IMR-90 (cell line): ENCODE data around the gene P3H1. TPM values are rescaled to one million over a fixed set of nuclear protein-coding genes. Genes with fewer than 3 reads are reported as not detected.

Experiments
- ATAC-seq: fragments of 200-7000 bp; cut with Tn5 transposase; 2 replicates; pipeline ENCODE4 v1.9.1; 2020; ENCODE audit warnings: low read depth, mild to moderate bottlenecking, moderate library complexity
- BruUV-seq: library from RNA; stranded (reverse); fragments of 400-500 nt; replicated peaks from 2 replicates; lab custom pipeline; 2021; lab: Mats Ljungman, UMichigan
- CTCF ChIA-PET: fragments of 300-600 bp; formaldehyde crosslinking; extraction: SDS; loops from one replicate; lab custom pipeline; 2021; ENCODE audit warnings: antibody characterized with exemption; lab: Yijun Ruan, JAX
- POLR2A ChIA-PET: fragments of 300-600 bp; sonication (Branson Sonifier 250); formaldehyde crosslinking; loops from one replicate; lab custom pipeline; 2022; ENCODE audit warnings: antibody characterized with exemption; ENCODE audit not compliant: unreplicated experiment; lab: Charles Lee
- DNase-seq: peaks from one replicate; pipeline ENCODE4 v3.0.0; 2013
- H2AFZ ChIP-seq: replicated peaks from 2 replicates; pipeline ENCODE3; 2013; ENCODE audit warnings: low read length, mild to moderate bottlenecking; ENCODE audit not compliant: poor library complexity
- H2AK5ac ChIP-seq: 2 replicates; pipeline ENCODE4 v1.6.1; 2013; ENCODE audit warnings: low read depth, low read length, inconsistent platforms
- H2AK9ac ChIP-seq: replicated peaks from 2 replicates; pipeline ENCODE3; 2013; ENCODE audit warnings: mild to moderate bottlenecking, low read depth, low read length, moderate library complexity; ENCODE audit not compliant: poor library complexity
- H2BK120ac ChIP-seq: 2 replicates; pipeline ENCODE4 v1.6.1; 2013; ENCODE audit warnings: low read depth, low read length, inconsistent platforms
- H2BK15ac ChIP-seq: 3 replicates; pipeline ENCODE4 v1.6.1; 2013; ENCODE audit warnings: low read depth, low read length, inconsistent platforms
- H2BK20ac ChIP-seq: 2 replicates; pipeline ENCODE4 v1.6.1; 2013; ENCODE audit warnings: low read depth, mild to moderate bottlenecking, inconsistent platforms, low read length, moderate library complexity
- H2BK5ac ChIP-seq: 2 replicates; pipeline ENCODE4 v1.6.1; 2013; ENCODE audit warnings: mild to moderate bottlenecking, low read depth, low read length, inconsistent platforms; ENCODE audit not compliant: poor library complexity, severe bottlenecking
- H3K14ac ChIP-seq: replicated peaks from 2 replicates; pipeline ENCODE4 v1.6.1; 2013; ENCODE audit warnings: low read depth, low read length, inconsistent platforms
- H3K18ac ChIP-seq: 2 replicates; pipeline ENCODE4 v1.6.1; 2013; ENCODE audit warnings: low read depth, low read length, control low read depth
- H3K23ac ChIP-seq: 2 replicates; pipeline ENCODE4 v1.6.1; 2013; ENCODE audit warnings: low read depth, low read length, inconsistent platforms
- H3K27ac ChIP-seq: 2 replicates; pipeline ENCODE4 v1.5.1; 2013; ENCODE audit warnings: mild to moderate bottlenecking, control low read depth, low read length; ENCODE audit not compliant: insufficient read depth
- H3K27me3 ChIP-seq: 2 replicates; pipeline ENCODE4 v1.6.1; 2013; ENCODE audit warnings: low read length; ENCODE audit not compliant: control insufficient read depth, insufficient read depth
- H3K36me3 ChIP-seq: 2 replicates; pipeline ENCODE4 v1.6.1; 2013; ENCODE audit warnings: low read length, mixed read lengths; ENCODE audit not compliant: control insufficient read depth, insufficient read depth
- H3K4ac ChIP-seq: 2 replicates; pipeline ENCODE4 v1.6.1; 2013; ENCODE audit warnings: low read depth, low read length, inconsistent platforms
- H3K4me1 ChIP-seq: 2 replicates; pipeline ENCODE4 v1.6.1; 2013; ENCODE audit warnings: low read length, mixed read lengths; ENCODE audit not compliant: control insufficient read depth, insufficient read depth
- H3K4me2 ChIP-seq: 2 replicates; pipeline ENCODE4 v1.6.1; 2013; ENCODE audit warnings: low read depth, mild to moderate bottlenecking, control low read depth, low read length, moderate library complexity
- H3K4me3 ChIP-seq: 2 replicates; pipeline ENCODE4 v1.5.1; 2013; ENCODE audit warnings: low read depth, mild to moderate bottlenecking, control low read depth, low read length, moderate library complexity; ENCODE audit not compliant: insufficient read depth
- H3K56ac ChIP-seq: 2 replicates; pipeline ENCODE4 v1.6.1; 2013; ENCODE audit warnings: low read length, inconsistent platforms; ENCODE audit not compliant: insufficient read depth; ENCODE audit errors: extremely low read depth
- H3K79me1 ChIP-seq, 2 experiments: 2 replicates each; pipeline ENCODE4 v1.6.1; 2013; ENCODE audit warnings: low read length in 2 of 2, inconsistent platforms in 1 of 2, low read depth in 1 of 2
- H3K9ac ChIP-seq: 2 replicates; pipeline ENCODE4 v1.6.1; 2013; ENCODE audit warnings: low read depth, low read length, control low read depth
- H3K9me1 ChIP-seq: 2 replicates; pipeline ENCODE4 v1.6.1; 2013; ENCODE audit warnings: low read length, inconsistent platforms; ENCODE audit not compliant: insufficient read depth
- H3K9me3 ChIP-seq: 2 replicates; pipeline ENCODE4 v1.6.1; 2013; ENCODE audit warnings: low read length; ENCODE audit not compliant: control insufficient read depth, insufficient read depth
- H4K20me1 ChIP-seq: 2 replicates; pipeline ENCODE4 v1.6.1; 2013; ENCODE audit warnings: low read length, inconsistent platforms; ENCODE audit not compliant: insufficient read depth
- H4K5ac ChIP-seq: 2 replicates; pipeline ENCODE4 v1.6.1; 2013; ENCODE audit warnings: mild to moderate bottlenecking, low read depth, low read length, control low read depth
- H4K8ac ChIP-seq, 2 experiments: 2 replicates each; pipeline ENCODE4 v1.6.1; 2013; ENCODE audit warnings: low read depth in 2 of 2, low read length in 2 of 2, control low read depth in 1 of 2, inconsistent platforms in 1 of 2
- H4K91ac ChIP-seq: 2 replicates; pipeline ENCODE4 v1.6.1; 2013; ENCODE audit warnings: low read depth, low read length, inconsistent platforms; ENCODE audit not compliant: insufficient read depth
- CEBPB ChIP-seq: IDR thresholded peaks from 2 replicates; pipeline ENCODE4 v1.6.1; 2012; ENCODE audit warnings: low read depth, low read length, improper control_type of control experiment
- MAZ ChIP-seq: IDR thresholded peaks from 2 replicates; pipeline ENCODE4 v1.6.1; 2012; ENCODE audit warnings: low read depth, mild to moderate bottlenecking, low read length, improper control_type of control experiment, moderate library complexity, borderline replicate concordance
- NFE2L2 ChIP-seq: fragments of 150-350 bp; IDR thresholded peaks from 2 replicates; pipeline ENCODE4 v1.6.1; 2016; ENCODE audit warnings: low read depth, mild to moderate bottlenecking, low read length
- POLR2A ChIP-seq: IDR thresholded peaks from 2 replicates; pipeline ENCODE4 v1.6.1; 2012; ENCODE audit warnings: mild to moderate bottlenecking, low read depth, low read length
- RAD21 ChIP-seq: IDR thresholded peaks from 2 replicates; pipeline ENCODE4 v1.6.1; 2012; ENCODE audit warnings: low read length, improper control_type of control experiment
- RFX5 ChIP-seq: IDR thresholded peaks from 2 replicates; pipeline ENCODE4 v1.8.0; 2012; ENCODE audit warnings: low read depth, mild to moderate bottlenecking, low read length, moderate library complexity
- SMC3 ChIP-seq: fragments of 150-350 bp; IDR thresholded peaks from 2 replicates; pipeline ENCODE4 v1.6.1; 2016; ENCODE audit warnings: low read depth, mild to moderate bottlenecking, antibody characterized with exemption, low read length, moderate library complexity
- WGBS, 2 experiments: methylation state at CpG; one replicate each; pipeline versions ENCODE4 v1.1.5 to v1.1.7; 2013; ENCODE audit warnings: missing lambda C conversion rate in 2 of 2; ENCODE audit not compliant: insufficient read length in 1 of 2; ENCODE audit errors: extremely low coverage in 2 of 2; 5-methylcytosine and 5-hydroxymethylcytosine counted together
- dilution Hi-C: fragments of 300-500 bp; cut with HindIII; formaldehyde crosslinking; loops from one replicate; pipeline ENCODE4 v1.14.3; 2018; ENCODE audit warnings: low sequenced_read_pairs; ENCODE audit not compliant: unreplicated experiment
- in situ Hi-C: fragments of 300-500 bp; cut with MboI; formaldehyde crosslinking; loops from 3 replicates; pipeline ENCODE4 v1.14.3; 2019; ENCODE audit warnings: low sequenced_read_pairs, inconsistent platforms, mixed read lengths
- intact Hi-C: fragments of 100-400 bp; cut with micrococcal nuclease; formaldehyde crosslinking; loops from 2 replicates; pipeline ENCODE4 v1.10.0; 2022
- polyA plus RNA-seq, 3 experiments: library from polyadenylated mRNA; depleted of rRNA; stranded (reverse); fragments of >200 nt; gene quantifications; 2 replicates each; pipeline ENCODE4 v1.2.3, GENCODE V29; 2012; ENCODE audit warnings: low replicate concordance in 1 of 3
- total RNA-seq: library from RNA; depleted of rRNA; stranded (reverse); fragments of >200 nt; gene quantifications from 2 replicates; pipeline ENCODE4 v1.2.3, GENCODE V29; 2012
- TF ChIP-seq, protein P1 (sequence below): fragments of 150-350 bp; IDR thresholded peaks from 2 replicates; pipeline ENCODE4 v1.6.1; 2016; ENCODE audit warnings: low read depth, mild to moderate bottlenecking, low read length, moderate library complexity, borderline replicate concordance
- TF ChIP-seq, protein P2 (sequence below): fragments of 150-350 bp; IDR thresholded peaks from 2 replicates; pipeline ENCODE4 v1.6.1; 2017; ENCODE audit warnings: mild to moderate bottlenecking, antibody characterized with exemption, low read length, low read depth

Gene P3H1
- total and polyA plus RNA-seq, 2 of the 4 experiments (the other 2 are of a cell fraction) = 108 to 210 TPM

DNA sequence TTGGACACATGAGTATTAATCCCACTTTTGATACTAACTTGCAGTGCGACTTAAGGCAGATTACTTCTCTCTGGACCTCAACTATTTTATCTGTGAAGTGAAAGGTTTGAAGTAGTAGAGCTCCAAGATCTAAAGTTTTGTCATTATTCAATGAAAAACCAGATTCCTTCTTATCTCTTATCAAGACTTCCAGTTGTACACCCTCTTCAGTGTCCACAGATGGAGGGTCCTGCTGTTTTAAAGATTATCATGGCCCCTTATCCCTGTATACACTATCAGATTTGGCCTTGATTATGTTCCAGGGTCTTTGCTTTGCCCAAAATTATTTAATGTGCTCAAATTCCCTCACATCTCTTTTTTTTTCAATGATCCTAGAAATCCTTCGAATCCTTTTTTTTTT is 1.3 kb upstream of the P3H1 start:
- H3K14ac ChIP-seq = no peak overlapping the region
- H3K4me2 ChIP-seq = peak overlapping the region; percentile 99
- no peaks in the 10 kb centered on the region for H3K36me3 ChIP-seq
- CTCF ChIA-PET = interaction anchor here (1.3 kb wide), 1 partner anchor 15 kb away, joined by 5 read pairs; no protein-coding TSS in a partner anchor
- no peak overlapping the region for H4K8ac ChIP-seq
- 0 out of 2 replicates have a peak, but pooled peaks cover under 1% of the 10 kb centered on the region for H3K9me1 ChIP-seq
- no peak overlapping the region for H2BK20ac ChIP-seq
- no CpG with 5 or more reads among the region's 2 CpGs for WGBS, 2 experiments
- H4K5ac ChIP-seq = no peak overlapping the region
- H2AK9ac ChIP-seq = no peak overlapping the region
- intact Hi-C loops (loop anchor here (5.0 to 10.0 kb wide), 3 partner anchors 49 to 433 kb away; partner anchors contain the start of genes ERMAP, FOXJ3, SVBP and YBX1), in situ Hi-C loops (no loop called here), dilution Hi-C loops (no loop called here)
- no peak overlapping the region for H2AFZ ChIP-seq
- H2BK120ac ChIP-seq = no peak overlapping the region
- peak overlapping the region; percentile 71 for H3K4me3 ChIP-seq
- no peaks in the 10 kb centered on the region for H3K9me3 ChIP-seq
- ATAC-seq (no peak), DNase-seq (no peak)
- POLR2A ChIA-PET = no interaction called here
- H3K9ac ChIP-seq = peak overlapping the region; percentile 79; the same call in 1 of the 2 replicates
- H2AK5ac ChIP-seq = no peak overlapping the region
- no TSS peak for BruUV-seq
- H3K18ac ChIP-seq = no peak overlapping the region
- peak overlapping the region; percentile 44; the same call in 1 of the 2 replicates for H3K23ac ChIP-seq
- H2BK15ac ChIP-seq = no peak overlapping the region
- H4K91ac ChIP-seq = no peak overlapping the region
- no peaks in the 10 kb centered on the region for H3K27me3 ChIP-seq
- peaks cover 24 to 53% of the 10 kb centered on the region in 2 experiments for H3K79me1 ChIP-seq
- H2BK5ac ChIP-seq = no peak overlapping the region
- no peak overlapping the region for H3K27ac ChIP-seq
- H4K20me1 ChIP-seq = peaks cover 23% of the 10 kb centered on the region; the same call in 1 of the 2 replicates
- H3K56ac ChIP-seq = no peak overlapping the region
- H3K4me1 ChIP-seq = no peaks in the 10 kb centered on the region
- H3K4ac ChIP-seq = no peak overlapping the region
- TF ChIP-seq, protein P1, sequence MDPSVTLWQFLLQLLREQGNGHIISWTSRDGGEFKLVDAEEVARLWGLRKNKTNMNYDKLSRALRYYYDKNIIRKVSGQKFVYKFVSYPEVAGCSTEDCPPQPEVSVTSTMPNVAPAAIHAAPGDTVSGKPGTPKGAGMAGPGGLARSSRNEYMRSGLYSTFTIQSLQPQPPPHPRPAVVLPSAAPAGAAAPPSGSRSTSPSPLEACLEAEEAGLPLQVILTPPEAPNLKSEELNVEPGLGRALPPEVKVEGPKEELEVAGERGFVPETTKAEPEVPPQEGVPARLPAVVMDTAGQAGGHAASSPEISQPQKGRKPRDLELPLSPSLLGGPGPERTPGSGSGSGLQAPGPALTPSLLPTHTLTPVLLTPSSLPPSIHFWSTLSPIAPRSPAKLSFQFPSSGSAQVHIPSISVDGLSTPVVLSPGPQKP = no peak
- TF ChIP-seq, protein P2, sequence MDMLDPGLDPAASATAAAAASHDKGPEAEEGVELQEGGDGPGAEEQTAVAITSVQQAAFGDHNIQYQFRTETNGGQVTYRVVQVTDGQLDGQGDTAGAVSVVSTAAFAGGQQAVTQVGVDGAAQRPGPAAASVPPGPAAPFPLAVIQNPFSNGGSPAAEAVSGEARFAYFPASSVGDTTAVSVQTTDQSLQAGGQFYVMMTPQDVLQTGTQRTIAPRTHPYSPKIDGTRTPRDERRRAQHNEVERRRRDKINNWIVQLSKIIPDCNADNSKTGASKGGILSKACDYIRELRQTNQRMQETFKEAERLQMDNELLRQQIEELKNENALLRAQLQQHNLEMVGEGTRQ = no peak
- TF ChIP-seq MAZ (no peak), RFX5 (no peak), NFE2L2 (no peak), SMC3 (no peak), CEBPB (no peak), POLR2A (no peak), RAD21 (no peak)
